ENCODE data around the gene GLI1. TPM values are rescaled to one million over a fixed set of nuclear protein-coding genes. Genes with fewer than 3 reads are reported as not detected.
"Not testable (repeated sequence)": the region's sequence is repeated elsewhere in the genome, so short reads cannot be mapped to it uniquely, and the experiment has no call there.

Gene GLI1
- total RNA-seq, 1 experiment from 2014 or later: 0.03 TPM

DNA sequence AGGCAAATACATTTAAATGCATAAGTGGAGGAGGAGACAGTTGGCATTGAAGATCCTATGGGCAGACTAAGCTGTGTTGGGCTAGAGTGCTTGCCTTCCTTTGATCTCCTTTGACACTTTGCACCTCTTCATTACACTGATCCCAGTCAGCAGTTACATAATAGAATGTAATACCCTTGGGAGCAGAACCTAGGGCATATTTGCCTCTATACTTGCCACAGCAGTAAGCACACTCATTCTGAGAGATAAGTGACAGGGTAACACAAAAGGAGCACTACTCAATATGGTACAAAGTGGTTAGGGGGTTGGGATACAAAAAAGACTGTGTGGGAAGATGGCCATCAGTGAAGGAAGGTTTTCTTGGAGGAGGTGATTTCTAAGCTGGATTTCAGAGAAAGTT, 37.2 kb downstream of the GLI1 start:
- H3K4me3 ChIP-seq: no peak overlapping the region
- H3K36me3 ChIP-seq: peaks cover 74% of the 10 kb centered on the region
- no peaks in the 10 kb centered on the region for H3K27me3 ChIP-seq
- H3K9me3 ChIP-seq: no peaks in the 10 kb centered on the region
- no peak for DNase-seq

DNA sequence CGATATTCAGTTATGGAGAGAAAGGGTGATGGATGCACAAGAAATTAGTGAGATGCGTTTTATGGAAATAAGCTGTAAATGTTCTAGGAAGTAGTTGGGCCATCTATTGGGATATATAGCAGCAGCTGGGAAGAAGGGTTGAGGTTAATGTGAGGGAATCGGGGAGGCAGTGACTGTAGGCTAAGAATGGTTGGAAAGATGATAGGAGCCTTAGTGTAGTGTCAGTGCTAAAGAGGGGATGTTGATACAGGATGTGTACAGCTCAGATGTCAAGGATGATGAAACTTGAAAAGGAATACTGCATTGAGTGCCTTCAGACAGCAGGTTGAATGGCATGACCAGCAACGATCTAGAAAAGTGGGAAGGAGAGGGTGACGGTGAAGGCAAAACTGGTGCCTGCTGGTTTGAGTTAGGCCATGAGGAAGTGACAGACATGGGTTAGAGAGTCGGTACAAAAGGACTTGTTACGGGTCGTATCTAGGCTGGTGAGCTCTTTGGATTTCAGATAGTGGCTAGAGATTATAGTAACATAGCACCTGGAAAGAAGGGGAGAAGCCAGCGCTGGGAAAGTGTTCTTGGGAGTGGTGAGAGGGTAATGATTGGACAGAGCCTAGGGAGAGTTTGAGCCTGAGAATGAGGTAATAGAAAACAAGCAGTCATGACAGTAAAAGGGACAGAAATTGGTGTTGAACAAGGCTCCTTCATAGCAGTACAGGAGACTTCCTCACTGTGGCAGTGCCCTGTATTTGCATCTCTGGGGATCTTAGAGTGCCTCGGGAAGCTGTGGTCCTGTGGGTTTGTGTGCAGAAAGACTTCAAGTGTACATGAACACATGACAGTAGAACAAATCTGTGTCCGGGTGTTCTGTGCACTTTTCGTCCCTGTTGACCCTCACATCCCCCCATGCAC, 37.9 kb downstream of the GLI1 start:
- Histone ChIP-seq H3K36me3 (peaks cover 76% of the 10 kb centered on the region), H3K27me3 (no peaks in the 10 kb centered on the region), H3K4me3 (no peak overlapping the region), H3K9me3 (no peaks in the 10 kb centered on the region)
- no peak for DNase-seq

DNA sequence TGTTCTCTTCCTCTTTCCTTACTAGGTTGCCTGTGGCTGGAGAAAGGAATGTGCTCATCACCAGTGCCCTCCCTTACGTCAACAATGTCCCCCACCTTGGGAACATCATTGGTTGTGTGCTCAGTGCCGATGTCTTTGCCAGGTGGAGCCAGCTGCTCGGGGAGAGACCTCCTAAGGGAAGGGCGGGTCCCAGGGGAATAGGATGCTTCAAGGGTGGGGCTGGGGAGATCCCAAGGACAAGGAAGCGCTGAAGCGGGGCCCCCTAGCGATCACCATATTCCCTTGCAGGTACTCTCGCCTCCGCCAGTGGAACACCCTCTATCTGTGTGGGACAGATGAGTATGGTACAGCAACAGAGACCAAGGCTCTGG, 38.5 kb downstream of the GLI1 start:
- no peak for DNase-seq
- H3K36me3 ChIP-seq: peaks cover 73% of the 10 kb centered on the region
- H3K27me3 ChIP-seq: no peaks in the 10 kb centered on the region
- H3K9me3 ChIP-seq: no peaks in the 10 kb centered on the region
- no peak overlapping the region for H3K4me3 ChIP-seq

GRCh38 chr12:57498571-57498970, 39.0 kb downstream of the GLI1 start:
- no peaks in the 10 kb centered on the region for H3K27me3 ChIP-seq
- DNase-seq: no peak
- H3K36me3 ChIP-seq: peaks cover 74% of the 10 kb centered on the region
- H3K9me3 ChIP-seq: no peaks in the 10 kb centered on the region
- H3K4me3 ChIP-seq: no peak overlapping the region

- no peak for DNase-seq
- Histone ChIP-seq H3K27me3 (no peaks in the 10 kb centered on the region), H3K36me3 (peaks cover 81% of the 10 kb centered on the region), H3K9me3 (no peaks in the 10 kb centered on the region), H3K4me3 (no peak overlapping the region)
These were observed 40.6 kb downstream of the GLI1 start for GRCh38 chr12:57500213-57500612.

- peaks cover 76% of the 10 kb centered on the region for H3K36me3 ChIP-seq
- not testable (repeated sequence) for H3K4me3 ChIP-seq, DNase-seq, H3K27me3 ChIP-seq, H3K9me3 ChIP-seq
These were observed 42.9 kb downstream of the GLI1 start for GRCh38 chr12:57502311-57502969.

DNA sequence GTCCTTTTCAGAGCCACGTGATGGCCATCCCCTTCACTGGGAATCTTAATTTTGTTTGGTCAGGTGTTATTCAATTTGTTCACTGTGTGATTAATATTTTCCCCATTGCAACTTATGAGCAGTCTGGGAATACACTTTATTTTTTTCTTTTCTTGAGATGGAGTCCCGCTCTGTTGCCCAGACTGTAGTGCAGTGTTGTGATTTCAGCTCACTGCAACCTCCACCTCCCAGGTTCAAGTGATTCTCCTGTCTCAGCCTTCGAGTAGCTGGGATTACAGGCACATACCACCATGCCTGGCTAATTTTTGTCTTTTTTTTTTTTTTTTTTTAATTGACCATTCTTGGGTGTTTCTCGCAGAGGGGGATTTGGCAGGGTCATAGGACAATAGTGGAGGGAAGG, 47.0 kb downstream of the GLI1 start:
- not testable (repeated sequence) for H3K4me3 ChIP-seq, H3K9me3 ChIP-seq, DNase-seq, H3K27me3 ChIP-seq
- H3K36me3 ChIP-seq: peaks cover 67% of the 10 kb centered on the region

GRCh38 chr12:57507796-57508195, 48.2 kb downstream of the GLI1 start:
- DNase-seq, H3K27me3 ChIP-seq: not testable (repeated sequence)
- peaks cover 70% of the 10 kb centered on the region for H3K36me3 ChIP-seq

GRCh38 chr12:57511161-57511560, 51.6 kb downstream of the GLI1 start:
- H3K27me3 ChIP-seq: no peaks in the 10 kb centered on the region
- no peaks in the 10 kb centered on the region for H3K9me3 ChIP-seq
- H3K36me3 ChIP-seq: peaks cover 72% of the 10 kb centered on the region
- no peak overlapping the region for H3K4me3 ChIP-seq
- DNase-seq: no peak

More at GRCh38 chr12:57507796-57508195, 48.2 kb downstream of the GLI1 start:
- H3K9me3 ChIP-seq, H3K4me3 ChIP-seq: not testable (repeated sequence)

DNA sequence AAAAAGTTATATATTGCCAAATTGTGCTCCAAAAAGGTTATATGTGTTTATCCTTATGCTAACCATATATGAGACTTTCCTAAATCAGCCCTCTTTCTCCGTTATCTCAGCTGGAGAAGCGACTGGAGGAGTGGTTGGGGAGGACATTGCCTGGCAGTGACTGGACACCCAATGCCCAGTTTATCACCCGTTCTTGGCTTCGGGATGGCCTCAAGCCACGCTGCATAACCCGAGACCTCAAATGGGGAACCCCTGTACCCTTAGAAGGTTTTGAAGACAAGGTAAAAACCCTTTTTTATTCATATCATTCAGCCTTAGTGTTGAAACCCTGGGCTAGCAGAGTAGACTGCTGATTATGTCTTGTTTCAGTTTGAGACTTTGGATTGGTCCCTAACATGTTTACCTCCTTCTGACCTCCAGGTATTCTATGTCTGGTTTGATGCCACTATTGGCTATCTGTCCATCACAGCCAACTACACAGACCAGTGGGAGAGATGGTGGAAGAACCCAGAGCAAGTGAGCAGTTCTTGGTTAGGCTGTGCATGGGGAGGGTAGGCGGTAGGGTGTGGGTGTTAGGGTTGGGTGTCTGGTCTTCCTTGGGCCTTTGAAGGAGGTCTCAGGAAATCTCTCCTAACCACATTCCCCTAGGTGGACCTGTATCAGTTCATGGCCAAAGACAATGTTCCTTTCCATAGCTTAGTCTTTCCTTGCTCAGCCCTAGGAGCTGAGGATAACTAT, 52.2 kb downstream of the GLI1 start:
- H3K36me3 ChIP-seq: peaks cover 75% of the 10 kb centered on the region
- H3K4me3 ChIP-seq: no peak overlapping the region
- no peak for DNase-seq
- no peaks in the 10 kb centered on the region for H3K9me3 ChIP-seq
- no peaks in the 10 kb centered on the region for H3K27me3 ChIP-seq

- Histone ChIP-seq H3K4me3 (no peak overlapping the region), H3K9me3 (no peaks in the 10 kb centered on the region), H3K36me3 (peaks cover 84% of the 10 kb centered on the region), H3K27me3 (no peaks in the 10 kb centered on the region)
- no peak for DNase-seq
These were observed 53.1 kb downstream of the GLI1 start for GRCh38 chr12:57512665-57513064.

GRCh38 chr12:57513266-57513665, 53.7 kb downstream of the GLI1 start:
- Histone ChIP-seq H3K4me3 (no peak overlapping the region), H3K36me3 (peaks cover 90% of the 10 kb centered on the region), H3K9me3 (no peaks in the 10 kb centered on the region), H3K27me3 (no peaks in the 10 kb centered on the region)
- DNase-seq: no peak

GRCh38 chr12:57513677-57514076, 54.1 kb downstream of the GLI1 start:
- DNase-seq, H3K4me3 ChIP-seq, H3K9me3 ChIP-seq, H3K27me3 ChIP-seq: not testable (repeated sequence)
- peaks cover 93% of the 10 kb centered on the region for H3K36me3 ChIP-seq

DNA sequence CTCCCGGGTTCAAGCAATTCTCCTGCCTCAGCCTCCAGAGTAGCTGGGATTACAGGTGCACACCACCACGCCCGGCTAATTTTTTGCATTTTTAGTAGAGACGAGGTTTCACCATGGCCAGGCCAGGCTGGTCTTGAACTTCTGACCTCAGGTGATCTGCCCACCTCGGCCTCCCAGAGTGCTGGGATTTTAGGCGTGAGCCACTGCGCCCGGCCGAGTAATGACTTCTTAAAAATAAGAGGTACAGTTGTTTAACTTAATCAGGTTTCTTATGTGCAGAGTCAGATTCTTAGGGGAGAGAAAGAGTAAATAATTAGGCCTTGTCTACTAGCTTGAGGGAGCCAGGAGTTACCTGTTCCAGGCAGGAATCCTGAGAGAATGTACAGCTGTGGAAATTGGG, 54.7 kb downstream of the GLI1 start:
- H3K4me3 ChIP-seq, H3K9me3 ChIP-seq, DNase-seq, H3K27me3 ChIP-seq: not testable (repeated sequence)
- H3K36me3 ChIP-seq: peaks cover 93% of the 10 kb centered on the region

DNA sequence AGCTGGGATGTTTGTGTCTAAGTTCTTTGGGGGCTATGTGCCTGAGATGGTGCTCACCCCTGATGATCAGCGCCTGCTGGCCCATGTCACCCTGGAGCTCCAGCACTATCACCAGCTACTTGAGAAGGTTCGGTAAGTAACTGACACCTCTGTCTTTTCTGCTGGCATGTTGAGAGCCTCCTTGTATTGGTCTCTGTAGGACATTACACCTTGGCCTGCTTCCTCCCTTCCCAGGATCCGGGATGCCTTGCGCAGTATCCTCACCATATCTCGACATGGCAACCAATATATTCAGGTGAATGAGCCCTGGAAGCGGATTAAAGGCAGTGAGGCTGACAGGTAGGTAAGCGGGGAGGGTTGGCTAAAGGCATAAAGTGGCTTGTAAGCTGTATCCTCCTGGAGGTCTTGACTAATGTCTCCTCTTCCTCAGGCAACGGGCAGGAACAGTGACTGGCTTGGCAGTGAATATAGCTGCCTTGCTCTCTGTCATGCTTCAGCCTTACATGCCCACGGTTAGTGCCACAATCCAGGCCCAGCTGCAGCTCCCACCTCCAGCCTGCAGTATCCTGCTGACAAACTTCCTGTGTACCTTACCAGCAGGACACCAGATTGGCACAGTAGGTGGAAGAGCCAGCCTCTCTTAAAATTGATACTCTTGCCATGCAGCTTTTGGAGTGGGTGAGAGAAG, 55.3 kb downstream of the GLI1 start:
- H3K36me3 ChIP-seq: peaks cover 93% of the 10 kb centered on the region
- H3K4me3 ChIP-seq: no peak overlapping the region
- DNase-seq: no peak
- no peaks in the 10 kb centered on the region for H3K9me3 ChIP-seq
- H3K27me3 ChIP-seq: no peaks in the 10 kb centered on the region

- Histone ChIP-seq H3K36me3 (peaks cover 92% of the 10 kb centered on the region), H3K4me3 (no peak overlapping the region), H3K9me3 (no peaks in the 10 kb centered on the region), H3K27me3 (no peaks in the 10 kb centered on the region)
- no peak for DNase-seq
These were observed 55.9 kb downstream of the GLI1 start for GRCh38 chr12:57515408-57515933.

Measured in MG63 (cell line).